ENCODE results near the gene PAX3. TPM values are rescaled to one million over a fixed set of nuclear protein-coding genes. Genes with fewer than 3 reads are reported as not detected.

Gene PAX3
- not detected for total RNA-seq
- not detected for polyA plus RNA-seq
- total RNA-seq: 0 to 0.26 (median 0) reads per million in 6 experiments

GRCh38 chr2:222298311-222299150 is at the start of gene PAX3:
PAX3 (minus strand) TSS chr2:222298998; CDS start chr2:222298615, 383 bp downstream.
- Mint-ChIP-seq H3K4me1 (peaks cover 19 to 50% (median 41%) of the 10 kb centered on the region in 4 donors), H3K27ac (peak within 1 kb of the TSS in 2 of 10 donors; percentile 31 to 61)

GRCh38 chr2:222341331-222341730 is 42.5 kb upstream of the PAX3 start:
- Mint-ChIP-seq H3K36me3 (no peaks in the 10 kb centered on the region), H3K27ac (no peak overlapping the region), H3K27me3 (peaks cover 0 to 2% (median 0%) of the 10 kb centered on the region in 5 donors), H3K4me1 (no peaks in the 10 kb centered on the region), H3K9me3 (peaks cover 0 to 9% (median 0%) of the 10 kb centered on the region in 9 donors), H3K4me3 (no peak overlapping the region)
- POLR2A ChIA-PET: no interaction called here
- no peak for DNase-seq
- ATAC-seq: no peak

More at GRCh38 chr2:222298311-222299150, at the start of gene PAX3:
- Mint-ChIP-seq H3K4me3 (peak within 1 kb of the TSS in 6 of 10 donors; percentile 3 to 57 (median 36)), H3K9me3 (peaks cover 0 to 22% (median 10%) of the 10 kb centered on the region in 9 donors), H3K27me3 (peaks cover 50 to 100% (median 85%) of the 10 kb centered on the region in 5 donors), H3K36me3 (peaks cover 3 to 22% (median 12%) of the 10 kb centered on the region in 3 donors)
- POLR2A ChIA-PET: no interaction called here
- DNase-seq (no peak), ATAC-seq (no peak)

- POLR2A ChIA-PET: no interaction called here
- Mint-ChIP-seq H3K27ac (no peak overlapping the region), H3K27me3 (peaks cover 0 to 2% (median 0%) of the 10 kb centered on the region in 5 donors), H3K4me3 (no peak overlapping the region), H3K36me3 (peaks cover 0 to 6% (median 0%) of the 10 kb centered on the region in 3 donors), H3K9me3 (peaks cover 6 to 27% (median 18%) of the 10 kb centered on the region in 9 donors), H3K4me1 (no peaks in the 10 kb centered on the region)
- no peak for ATAC-seq
- DNase-seq: no peak
These were observed 39.6 kb upstream of the PAX3 start for GRCh38 chr2:222338374-222338773.

GRCh38 chr2:222336931-222337330 is 38.1 kb upstream of the PAX3 start:
- ATAC-seq: no peak
- peaks cover 6 to 34% (median 22%) of the 10 kb centered on the region in 9 donors for H3K9me3 Mint-ChIP-seq
- no peaks in the 10 kb centered on the region for H3K4me1 Mint-ChIP-seq
- H3K27me3 Mint-ChIP-seq: peaks cover 0 to 10% (median 2%) of the 10 kb centered on the region in 5 donors
- POLR2A ChIA-PET: no interaction called here
- peaks cover 0 to 11% (median 0%) of the 10 kb centered on the region in 3 donors for H3K36me3 Mint-ChIP-seq
- H3K27ac Mint-ChIP-seq: no peak overlapping the region
- no peak for DNase-seq
- no peak overlapping the region for H3K4me3 Mint-ChIP-seq

- no peak for ATAC-seq
- H3K9me3 Mint-ChIP-seq: peaks cover 6 to 36% (median 22%) of the 10 kb centered on the region in 9 donors
- H3K36me3 Mint-ChIP-seq: peaks cover 0 to 11% (median 0%) of the 10 kb centered on the region in 3 donors
- no peak for DNase-seq
- POLR2A ChIA-PET: no interaction called here
- no peak overlapping the region for H3K27ac Mint-ChIP-seq
- H3K4me3 Mint-ChIP-seq: no peak overlapping the region
- no peaks in the 10 kb centered on the region for H3K4me1 Mint-ChIP-seq
- H3K27me3 Mint-ChIP-seq: peaks cover 0 to 14% (median 2%) of the 10 kb centered on the region in 5 donors
These were observed 37.6 kb upstream of the PAX3 start for GRCh38 chr2:222336442-222336841.

GRCh38 chr2:222334914-222335313 is 36.1 kb upstream of the PAX3 start:
- POLR2A ChIA-PET: no interaction called here
- peaks cover 0 to 18% (median 4%) of the 10 kb centered on the region in 5 donors for H3K27me3 Mint-ChIP-seq
- peaks cover 3 to 31% (median 23%) of the 10 kb centered on the region in 9 donors for H3K9me3 Mint-ChIP-seq

GRCh38 chr2:222333397-222333796 is 34.6 kb upstream of the PAX3 start:
- POLR2A ChIA-PET: no interaction called here
- Mint-ChIP-seq H3K9me3 (peaks cover 5 to 31% (median 24%) of the 10 kb centered on the region in 9 donors), H3K4me1 (no peaks in the 10 kb centered on the region), H3K27ac (no peak overlapping the region), H3K27me3 (peaks cover 0 to 23% (median 6%) of the 10 kb centered on the region in 5 donors), H3K36me3 (peaks cover 0 to 11% (median 0%) of the 10 kb centered on the region in 3 donors), H3K4me3 (no peak overlapping the region)
- ATAC-seq (no peak), DNase-seq (no peak)

More at GRCh38 chr2:222334914-222335313, 36.1 kb upstream of the PAX3 start:
- Mint-ChIP-seq H3K27ac (no peak overlapping the region), H3K4me1 (no peaks in the 10 kb centered on the region), H3K4me3 (no peak overlapping the region), H3K36me3 (peaks cover 0 to 11% (median 0%) of the 10 kb centered on the region in 3 donors)
- no peak for ATAC-seq
- no peak for DNase-seq

- DNase-seq: no peak
- H3K36me3 Mint-ChIP-seq: peaks cover 0 to 11% (median 0%) of the 10 kb centered on the region in 3 donors
- peaks cover 6 to 31% (median 24%) of the 10 kb centered on the region in 9 donors for H3K9me3 Mint-ChIP-seq
- no peak for ATAC-seq
- no peaks in the 10 kb centered on the region for H3K4me1 Mint-ChIP-seq
- H3K4me3 Mint-ChIP-seq: no peak overlapping the region
- H3K27me3 Mint-ChIP-seq: peaks cover 0 to 23% (median 7%) of the 10 kb centered on the region in 5 donors
- POLR2A ChIA-PET: no interaction called here
- no peak overlapping the region for H3K27ac Mint-ChIP-seq
These were observed 33.3 kb upstream of the PAX3 start for GRCh38 chr2:222332116-222332515.

GRCh38 chr2:222330910-222331309 is 32.1 kb upstream of the PAX3 start:
- POLR2A ChIA-PET: no interaction called here
- H3K27ac Mint-ChIP-seq: no peak overlapping the region
- H3K4me1 Mint-ChIP-seq: no peaks in the 10 kb centered on the region
- no peak for ATAC-seq
- no peak overlapping the region for H3K4me3 Mint-ChIP-seq
- peaks cover 0 to 23% (median 7%) of the 10 kb centered on the region in 5 donors for H3K27me3 Mint-ChIP-seq
- H3K9me3 Mint-ChIP-seq: peaks cover 6 to 31% (median 24%) of the 10 kb centered on the region in 9 donors
- no peak for DNase-seq
- H3K36me3 Mint-ChIP-seq: peaks cover 0 to 11% (median 0%) of the 10 kb centered on the region in 3 donors

- Mint-ChIP-seq H3K4me3 (no peak overlapping the region), H3K27me3 (peaks cover 24 to 47% (median 37%) of the 10 kb centered on the region in 5 donors), H3K27ac (no peak overlapping the region), H3K36me3 (peaks cover 0 to 8% (median 3%) of the 10 kb centered on the region in 3 donors), H3K9me3 (peaks cover 0 to 5% (median 0%) of the 10 kb centered on the region in 9 donors), H3K4me1 (peaks cover 2 to 16% (median 13%) of the 10 kb centered on the region in 4 donors)
- no peak for ATAC-seq
- POLR2A ChIA-PET: no interaction called here
- no peak for DNase-seq
These were observed 23.4 kb upstream of the PAX3 start for GRCh38 chr2:222322236-222322635.

GRCh38 chr2:222320436-222321395 is 21.9 kb upstream of the PAX3 start:
- peaks cover 0 to 8% (median 3%) of the 10 kb centered on the region in 3 donors for H3K36me3 Mint-ChIP-seq

More at GRCh38 chr2:222320436-222321395, 21.9 kb upstream of the PAX3 start:
- Mint-ChIP-seq H3K4me3 (peak overlapping the region; percentile 44 to 81 (median 72)), H3K27ac (no peak overlapping the region), H3K4me1 (peaks cover 2 to 16% (median 13%) of the 10 kb centered on the region in 4 donors), H3K9me3 (peaks cover 0 to 2% (median 0%) of the 10 kb centered on the region in 9 donors), H3K27me3 (peaks cover 33 to 61% (median 49%) of the 10 kb centered on the region in 5 donors)
- ATAC-seq: no peak
- POLR2A ChIA-PET: no interaction called here
- DNase-seq: no peak

Measured in naive thymus-derived CD8-positive, alpha-beta T cell (primary cell).